ENCODE data around the gene SLC38A3.

GRCh38 chr3:50260027-50260941 lies 55.2 kb downstream of the SLC38A3 start:
- no peak for TF ChIP-seq EZH2 (IDR thresholded peaks at IDR 0.05)
- no peak; the same call in 1 of the 2 replicates for TF ChIP-seq POLR2AphosphoS5 (IDR thresholded peaks at IDR 0.05; ENCODE audit: borderline replicate concordance, low read depth, low read length)
